ENCODE results near the gene FBXO21. TPM values are rescaled to one million over a fixed set of nuclear protein-coding genes. Genes with fewer than 3 reads are reported as not detected.

FBXO21 gene
- total and polyA plus RNA-seq, 2 of the 4 experiments (the other 2 are of a cell fraction), result 43.6 to 56.6 TPM

- no peaks in the 10 kb centered on the region for H4K20me1 ChIP-seq (ENCODE audit: insufficient read depth, low read length)
Measured at GRCh38 chr12:117212563-117213190, 22.4 kb upstream of the FBXO21 start.

More at GRCh38 chr12:117212563-117213190, 22.4 kb upstream of the FBXO21 start:
- no peak overlapping the region for H3K4me2 ChIP-seq (ENCODE audit: low read depth, low read length)
- no peak overlapping the region for H4K8ac ChIP-seq (ENCODE audit: low read depth in 2 of 2, low read length in 2 of 2)
- H3K27me3 ChIP-seq (ENCODE audit: control insufficient read depth, insufficient read depth, low read length), result peaks cover 7% of the 10 kb centered on the region; the same call in 1 of the 2 replicates
- TF ChIP-seq RFX5 (IDR thresholded peaks at IDR 0.05; ENCODE audit: low read depth, low read length) (no peak), FOS (IDR thresholded peaks at IDR 0.05; ENCODE audit: low read depth, low read length) (no peak), POLR2A (IDR thresholded peaks at IDR 0.05; ENCODE audit: low read depth, low read length) (no peak), BHLHE40 (IDR thresholded peaks at IDR 0.05; ENCODE audit: low read depth, low read length) (no peak), RAD21 (IDR thresholded peaks at IDR 0.05; ENCODE audit: low read length) (peak; percentile 79), CEBPB (IDR thresholded peaks at IDR 0.05; ENCODE audit: low read depth, low read length) (peak; percentile 45), MAZ (IDR thresholded peaks at IDR 0.05; ENCODE audit: borderline replicate concordance, low read depth, low read length) (no peak), MXI1 (IDR thresholded peaks at IDR 0.05; ENCODE audit: borderline replicate concordance, low read depth, low read length) (no peak), NFE2L2 (IDR thresholded peaks at IDR 0.05; ENCODE audit: low read depth, low read length) (no peak), CHD1 (IDR thresholded peaks at IDR 0.05; ENCODE audit: low read depth, low read length) (no peak), USF2 (IDR thresholded peaks at IDR 0.05; ENCODE audit: low read depth, low read length) (no peak), CTCF (conservative IDR thresholded peaks at IDR 0.05; ENCODE audit: low read depth, low read length) (peak; percentile 92), MAFK (IDR thresholded peaks at IDR 0.05; ENCODE audit: low read depth, low read length) (no peak), RCOR1 (IDR thresholded peaks at IDR 0.05; ENCODE audit: insufficient replicate concordance, low read length) (no peak), SMC3 (IDR thresholded peaks at IDR 0.05; ENCODE audit: low read depth, low read length) (peak; percentile 62)
- TF ChIP-seq, protein P1, sequence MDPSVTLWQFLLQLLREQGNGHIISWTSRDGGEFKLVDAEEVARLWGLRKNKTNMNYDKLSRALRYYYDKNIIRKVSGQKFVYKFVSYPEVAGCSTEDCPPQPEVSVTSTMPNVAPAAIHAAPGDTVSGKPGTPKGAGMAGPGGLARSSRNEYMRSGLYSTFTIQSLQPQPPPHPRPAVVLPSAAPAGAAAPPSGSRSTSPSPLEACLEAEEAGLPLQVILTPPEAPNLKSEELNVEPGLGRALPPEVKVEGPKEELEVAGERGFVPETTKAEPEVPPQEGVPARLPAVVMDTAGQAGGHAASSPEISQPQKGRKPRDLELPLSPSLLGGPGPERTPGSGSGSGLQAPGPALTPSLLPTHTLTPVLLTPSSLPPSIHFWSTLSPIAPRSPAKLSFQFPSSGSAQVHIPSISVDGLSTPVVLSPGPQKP (IDR thresholded peaks at IDR 0.05; ENCODE audit: borderline replicate concordance, low read depth, low read length), result no peak
- no peak overlapping the region for H2AFZ ChIP-seq (replicated peaks; ENCODE audit: low read length, poor library complexity)
- no peak overlapping the region for H3K27ac ChIP-seq (ENCODE audit: insufficient read depth, low read length)
- H3K9me3 ChIP-seq (ENCODE audit: control insufficient read depth, insufficient read depth, low read length), result no peaks in the 10 kb centered on the region
- no peak overlapping the region for H3K4me3 ChIP-seq (ENCODE audit: insufficient read depth, low read depth, low read length)
- H3K79me1 ChIP-seq (ENCODE audit: low read depth in 1 of 2, low read length in 2 of 2), result no peaks in the 10 kb centered on the region
- H3K14ac ChIP-seq (replicated peaks; ENCODE audit: low read depth, low read length), result no peak overlapping the region
- no peak overlapping the region for H3K9ac ChIP-seq (ENCODE audit: low read depth, low read length)
- ChIA-PET POLR2A (ENCODE audit: unreplicated experiment) (no interaction called here), CTCF (interaction anchor here (2.3 kb wide), 1 partner anchor 624 kb away, joined by 8 read pairs; no protein-coding TSS in a partner anchor)
- H2AK9ac ChIP-seq (replicated peaks; ENCODE audit: low read depth, low read length, poor library complexity), result no peak overlapping the region
- no peak overlapping the region for H3K4ac ChIP-seq (ENCODE audit: low read depth, low read length)
- H2BK120ac ChIP-seq (ENCODE audit: low read depth, low read length), result no peak overlapping the region
- no CpG with 5 or more reads among the region's 7 CpGs for WGBS, 2 experiments (ENCODE audit: extremely low coverage in 2 of 2, insufficient read length in 1 of 2)
- no peak overlapping the region for H2BK15ac ChIP-seq (ENCODE audit: low read depth, low read length)
- no peak overlapping the region for H2AK5ac ChIP-seq (ENCODE audit: low read depth, low read length)
- intact Hi-C loops (cut with micrococcal nuclease) (loop anchor here (1.0 to 2.0 kb wide), 4 partner anchors 187 to 638 kb away; no protein-coding TSS in a partner anchor), dilution Hi-C loops (cut with HindIII; ENCODE audit: low sequenced_read_pairs, unreplicated experiment) (no loop called here), in situ Hi-C loops (cut with MboI; ENCODE audit: low sequenced_read_pairs) (loop anchor here (5.0 kb wide), 1 partner anchor 625 kb away; no protein-coding TSS in a partner anchor)
- no TSS peak for BruUV-seq (replicated peaks)
- H2BK20ac ChIP-seq (ENCODE audit: low read depth, low read length), result no peak overlapping the region
- H3K56ac ChIP-seq (ENCODE audit: extremely low read depth, insufficient read depth, low read length), result no peak overlapping the region
- H3K18ac ChIP-seq (ENCODE audit: low read depth, low read length), result no peak overlapping the region
- DNase-seq (peak; percentile 71), ATAC-seq (ENCODE audit: low read depth) (peak; percentile 97)
- no peaks in the 10 kb centered on the region for H3K4me1 ChIP-seq (ENCODE audit: control insufficient read depth, insufficient read depth, low read length)
- no peaks in the 10 kb centered on the region for H3K9me1 ChIP-seq (ENCODE audit: insufficient read depth, low read length)
- no peak overlapping the region for H3K23ac ChIP-seq (ENCODE audit: low read depth, low read length)
- no peak overlapping the region for H4K5ac ChIP-seq (ENCODE audit: low read depth, low read length)
- no peaks in the 10 kb centered on the region for H3K36me3 ChIP-seq (ENCODE audit: control insufficient read depth, insufficient read depth, low read length)
- no peak overlapping the region for H2BK5ac ChIP-seq (ENCODE audit: low read depth, low read length, poor library complexity, severe bottlenecking)
- H4K91ac ChIP-seq (ENCODE audit: insufficient read depth, low read depth, low read length), result no peak overlapping the region
